A549 (cell line): ENCODE results near the gene MRPS15.

Experiments used
- BHLHE40 ChIP-seq: IDR thresholded peaks from 2 replicates; pipeline ENCODE4 v1.6.1; 2012; ENCODE audit warnings: low read depth, low read length, inconsistent platforms
- CEBPB ChIP-seq, 2 experiments: fragments of >200 bp in 1 of 2; sonication (Bioruptor Twin) in 1 of 2; formaldehyde crosslinking in 1 of 2; IDR thresholded peaks; 2 replicates each; pipeline ENCODE4 v1.6.1; 2012 to 2016
- CHD4 ChIP-seq: fragments of 200-600 bp; sonication (generic); IDR thresholded peaks from 2 replicates; pipeline ENCODE4 v1.6.1; 2016; ENCODE audit warnings: antibody characterized with exemption, mild to moderate bottlenecking, borderline replicate concordance
- FOSL2 ChIP-seq, 2 experiments: fragments of 450-650 bp in 1 of 2; fragments of >200 bp in 1 of 2; sonication (Bioruptor Twin) in 1 of 2; formaldehyde crosslinking; IDR thresholded peaks; 2 replicates each; pipeline versions ENCODE4 v1.5.0 to v1.6.1; 2016 to 2020; ENCODE audit warnings: mild to moderate bottlenecking in 1 of 2, moderate library complexity in 1 of 2
- HOXA7 ChIP-seq: fragments of 250-450 bp; sonication (Bioruptor Pico); IDR thresholded peaks from 2 replicates; pipeline ENCODE4 v1.5.0; 2020; ENCODE audit warnings: mild to moderate bottlenecking, moderate library complexity
- JUNB ChIP-seq: fragments of >200 bp; sonication (Bioruptor Twin); formaldehyde crosslinking; IDR thresholded peaks from 2 replicates; pipeline ENCODE4 v1.6.1; 2016
- KDM5A ChIP-seq: fragments of 200-600 bp; sonication (generic); IDR thresholded peaks from 2 replicates; pipeline ENCODE4 v1.6.1; 2016; ENCODE audit warnings: antibody characterized with exemption, mild to moderate bottlenecking
- NFE2L2 ChIP-seq: fragments of 150-350 bp; conservative IDR thresholded peaks from 2 replicates; pipeline ENCODE4 v1.6.1; 2014; ENCODE audit warnings: low read length
- POLR2A ChIP-seq: IDR thresholded peaks from 2 replicates; pipeline ENCODE4 v1.6.1; 2012; ENCODE audit warnings: mild to moderate bottlenecking, low read length
- RFX5 ChIP-seq: fragments of 450-650 bp; IDR thresholded peaks from 2 replicates; pipeline ENCODE4 v1.7.1; 2014; ENCODE audit warnings: antibody characterized with exemption, mild to moderate bottlenecking, moderate library complexity
- RNF2 ChIP-seq: fragments of 200-600 bp; sonication (generic); IDR thresholded peaks from 2 replicates; pipeline ENCODE4 v1.6.1; 2016; ENCODE audit warnings: low read depth, mild to moderate bottlenecking, antibody characterized with exemption, moderate library complexity, borderline replicate concordance
- SREBF2 ChIP-seq: fragments of 450-650 bp; IDR thresholded peaks from 2 replicates; pipeline ENCODE4 v1.6.1; 2014; ENCODE audit warnings: mild to moderate bottlenecking, moderate library complexity
- TF ChIP-seq, protein P1 (sequence below): fragments of >200 bp; sonication (Bioruptor Twin); formaldehyde crosslinking; IDR thresholded peaks from 3 replicates; pipeline ENCODE4 v1.5.1; 2016
- TF ChIP-seq, protein P2 (sequence below): fragments of 200-600 bp; sonication (generic); IDR thresholded peaks from 2 replicates; pipeline ENCODE4 v1.6.1; 2016; ENCODE audit warnings: antibody characterized with exemption, mild to moderate bottlenecking, moderate library complexity

DNA sequence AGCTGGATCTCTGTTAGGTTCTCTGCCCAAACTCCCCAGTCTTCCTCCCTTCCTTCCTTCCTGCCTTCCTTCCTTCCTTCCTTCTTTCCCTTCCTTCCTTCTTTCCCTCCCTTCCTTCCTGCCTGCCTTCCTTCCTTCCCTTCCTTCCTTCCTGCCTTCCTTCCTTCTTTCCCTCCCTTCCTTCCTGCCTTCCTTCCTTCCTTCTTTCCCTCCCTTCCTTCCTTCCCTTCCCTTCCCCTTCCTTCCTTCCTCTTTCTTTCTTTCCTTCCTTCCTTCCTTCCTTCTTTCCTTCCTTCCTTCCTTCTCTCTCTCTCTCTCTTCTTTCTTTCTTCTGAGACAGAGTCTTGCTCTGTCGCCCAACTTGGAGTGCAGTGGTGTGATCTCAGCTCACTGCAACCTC is 57.7 kb downstream of the MRPS15 start:
- TF ChIP-seq, protein P1, sequence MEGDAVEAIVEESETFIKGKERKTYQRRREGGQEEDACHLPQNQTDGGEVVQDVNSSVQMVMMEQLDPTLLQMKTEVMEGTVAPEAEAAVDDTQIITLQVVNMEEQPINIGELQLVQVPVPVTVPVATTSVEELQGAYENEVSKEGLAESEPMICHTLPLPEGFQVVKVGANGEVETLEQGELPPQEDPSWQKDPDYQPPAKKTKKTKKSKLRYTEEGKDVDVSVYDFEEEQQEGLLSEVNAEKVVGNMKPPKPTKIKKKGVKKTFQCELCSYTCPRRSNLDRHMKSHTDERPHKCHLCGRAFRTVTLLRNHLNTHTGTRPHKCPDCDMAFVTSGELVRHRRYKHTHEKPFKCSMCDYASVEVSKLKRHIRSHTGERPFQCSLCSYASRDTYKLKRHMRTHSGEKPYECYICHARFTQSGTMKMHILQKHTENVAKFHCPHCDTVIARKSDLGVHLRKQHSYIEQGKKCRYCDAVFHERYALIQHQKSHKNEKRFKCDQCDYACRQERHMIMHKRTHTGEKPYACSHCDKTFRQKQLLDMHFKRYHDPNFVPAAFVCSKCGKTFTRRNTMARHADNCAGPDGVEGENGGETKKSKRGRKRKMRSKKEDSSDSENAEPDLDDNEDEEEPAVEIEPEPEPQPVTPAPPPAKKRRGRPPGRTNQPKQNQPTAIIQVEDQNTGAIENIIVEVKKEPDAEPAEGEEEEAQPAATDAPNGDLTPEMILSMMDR = no peak
- TF ChIP-seq, protein P2, sequence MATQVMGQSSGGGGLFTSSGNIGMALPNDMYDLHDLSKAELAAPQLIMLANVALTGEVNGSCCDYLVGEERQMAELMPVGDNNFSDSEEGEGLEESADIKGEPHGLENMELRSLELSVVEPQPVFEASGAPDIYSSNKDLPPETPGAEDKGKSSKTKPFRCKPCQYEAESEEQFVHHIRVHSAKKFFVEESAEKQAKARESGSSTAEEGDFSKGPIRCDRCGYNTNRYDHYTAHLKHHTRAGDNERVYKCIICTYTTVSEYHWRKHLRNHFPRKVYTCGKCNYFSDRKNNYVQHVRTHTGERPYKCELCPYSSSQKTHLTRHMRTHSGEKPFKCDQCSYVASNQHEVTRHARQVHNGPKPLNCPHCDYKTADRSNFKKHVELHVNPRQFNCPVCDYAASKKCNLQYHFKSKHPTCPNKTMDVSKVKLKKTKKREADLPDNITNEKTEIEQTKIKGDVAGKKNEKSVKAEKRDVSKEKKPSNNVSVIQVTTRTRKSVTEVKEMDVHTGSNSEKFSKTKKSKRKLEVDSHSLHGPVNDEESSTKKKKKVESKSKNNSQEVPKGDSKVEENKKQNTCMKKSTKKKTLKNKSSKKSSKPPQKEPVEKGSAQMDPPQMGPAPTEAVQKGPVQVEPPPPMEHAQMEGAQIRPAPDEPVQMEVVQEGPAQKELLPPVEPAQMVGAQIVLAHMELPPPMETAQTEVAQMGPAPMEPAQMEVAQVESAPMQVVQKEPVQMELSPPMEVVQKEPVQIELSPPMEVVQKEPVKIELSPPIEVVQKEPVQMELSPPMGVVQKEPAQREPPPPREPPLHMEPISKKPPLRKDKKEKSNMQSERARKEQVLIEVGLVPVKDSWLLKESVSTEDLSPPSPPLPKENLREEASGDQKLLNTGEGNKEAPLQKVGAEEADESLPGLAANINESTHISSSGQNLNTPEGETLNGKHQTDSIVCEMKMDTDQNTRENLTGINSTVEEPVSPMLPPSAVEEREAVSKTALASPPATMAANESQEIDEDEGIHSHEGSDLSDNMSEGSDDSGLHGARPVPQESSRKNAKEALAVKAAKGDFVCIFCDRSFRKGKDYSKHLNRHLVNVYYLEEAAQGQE = no peak
- TF ChIP-seq FOSL2 (IDR thresholded peaks at IDR 0.05) = no peak
- TF ChIP-seq FOSL2 (CRISPR knock-in tag; IDR thresholded peaks at IDR 0.05) = no peak
- TF ChIP-seq RFX5 = no peak
- TF ChIP-seq SREBF2 = no peak
- no peak for TF ChIP-seq POLR2A
- no peak for TF ChIP-seq KDM5A
- TF ChIP-seq CEBPB (IDR thresholded peaks at IDR 0.05) = no peak
- no peak for TF ChIP-seq HOXA7 (CRISPR knock-in tag)
- no peak for TF ChIP-seq RNF2
- no peak for TF ChIP-seq NFE2L2
- no peak for TF ChIP-seq JUNB
- TF ChIP-seq CHD4 = no peak
- no peak for TF ChIP-seq BHLHE40
